SW 1271 (cell line): ENCODE measurements around the gene ICOSLG.
"Not testable (repeated sequence)": the region's sequence is repeated elsewhere in the genome, so short reads cannot be mapped to it uniquely, and the experiment has no call there.

Source experiments
- DNase-seq, 2 experiments: peaks; one replicate each; lab custom pipeline; 2025; lab: John Stamatoyannopoulos, UW

The ICOSLG gene

GRCh38 chr21:44181506-44181905 is 59.2 kb downstream of the ICOSLG start:
- DNase-seq: not testable (repeated sequence)

GRCh38 chr21:44176127-44176526 is 64.6 kb downstream of the ICOSLG start:
- DNase-seq: not testable (repeated sequence)

- not testable (repeated sequence) for DNase-seq
Observed at GRCh38 chr21:44175189-44175588, 65.6 kb downstream of the ICOSLG start.
